ES-I3 (cell line): ENCODE measurements around the gene MAP3K4.

Source experiments
- H3K36me3 ChIP-seq: 2 replicates; pipeline ENCODE4 v1.6.1; 2013; ENCODE audit warnings: mild to moderate bottlenecking, low read length, control low read depth, moderate library complexity; ENCODE audit not compliant: insufficient read depth
- H3K4me1 ChIP-seq: 2 replicates; pipeline ENCODE4 v1.6.1; 2013; ENCODE audit warnings: mild to moderate bottlenecking, control low read depth, low read length; ENCODE audit not compliant: insufficient read depth
- H3K9ac ChIP-seq: 2 replicates; pipeline ENCODE4 v1.6.1; 2013; ENCODE audit warnings: low read depth, mild to moderate bottlenecking, low read length, moderate library complexity
- H3K9me3 ChIP-seq: 2 replicates; pipeline ENCODE4 v1.6.1; 2013; ENCODE audit warnings: mild to moderate bottlenecking, low read length, moderate library complexity; ENCODE audit not compliant: control insufficient read depth, insufficient read depth

Gene MAP3K4

DNA sequence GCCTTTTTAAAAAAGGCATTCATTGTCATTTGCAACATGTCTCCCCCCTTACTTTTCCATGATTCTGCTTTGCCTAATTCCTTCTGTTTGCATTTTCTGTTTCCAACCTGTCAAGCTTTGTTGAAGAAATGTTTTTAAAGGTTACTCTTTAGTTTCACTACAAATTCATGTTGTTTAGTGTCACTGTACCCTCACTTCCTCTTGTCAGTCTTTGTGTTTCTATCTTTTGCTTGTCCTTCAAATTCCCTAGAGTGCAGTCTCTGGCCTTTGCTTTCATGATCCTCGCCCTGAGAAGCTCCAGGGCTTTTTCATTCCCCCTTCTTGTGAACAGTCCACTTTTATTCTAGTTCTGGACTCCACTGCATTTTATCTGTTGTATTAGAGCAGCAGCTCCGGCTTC is 90.6 kb downstream of the MAP3K4 start:
- H3K9me3 ChIP-seq: no peaks in the 10 kb centered on the region
- peaks cover 20% of the 10 kb centered on the region for H3K36me3 ChIP-seq
- no peaks in the 10 kb centered on the region for H3K4me1 ChIP-seq
- H3K9ac ChIP-seq: no peak overlapping the region

DNA sequence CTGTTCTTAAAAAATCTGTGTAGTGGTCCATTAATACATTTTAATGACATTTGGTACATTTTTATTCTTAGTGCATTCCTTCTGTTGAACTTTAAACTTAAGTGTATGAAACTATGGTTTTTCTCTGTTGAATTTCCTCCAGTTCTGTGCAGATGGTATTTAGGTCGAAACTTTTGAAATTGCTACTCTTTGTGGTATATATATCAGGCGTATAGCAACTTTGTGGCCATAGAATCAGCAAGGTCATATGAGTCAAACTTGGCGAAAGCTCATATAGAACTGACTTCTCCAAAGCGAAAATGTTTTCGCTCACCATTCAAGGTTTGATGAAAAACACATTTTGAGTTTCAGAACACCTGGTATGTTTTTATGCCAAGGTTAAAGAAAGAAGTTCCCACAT is 93.7 kb downstream of the MAP3K4 start:
- Histone ChIP-seq H3K36me3 (peaks cover 20% of the 10 kb centered on the region), H3K9me3 (no peaks in the 10 kb centered on the region), H3K4me1 (no peaks in the 10 kb centered on the region), H3K9ac (no peak overlapping the region)

DNA sequence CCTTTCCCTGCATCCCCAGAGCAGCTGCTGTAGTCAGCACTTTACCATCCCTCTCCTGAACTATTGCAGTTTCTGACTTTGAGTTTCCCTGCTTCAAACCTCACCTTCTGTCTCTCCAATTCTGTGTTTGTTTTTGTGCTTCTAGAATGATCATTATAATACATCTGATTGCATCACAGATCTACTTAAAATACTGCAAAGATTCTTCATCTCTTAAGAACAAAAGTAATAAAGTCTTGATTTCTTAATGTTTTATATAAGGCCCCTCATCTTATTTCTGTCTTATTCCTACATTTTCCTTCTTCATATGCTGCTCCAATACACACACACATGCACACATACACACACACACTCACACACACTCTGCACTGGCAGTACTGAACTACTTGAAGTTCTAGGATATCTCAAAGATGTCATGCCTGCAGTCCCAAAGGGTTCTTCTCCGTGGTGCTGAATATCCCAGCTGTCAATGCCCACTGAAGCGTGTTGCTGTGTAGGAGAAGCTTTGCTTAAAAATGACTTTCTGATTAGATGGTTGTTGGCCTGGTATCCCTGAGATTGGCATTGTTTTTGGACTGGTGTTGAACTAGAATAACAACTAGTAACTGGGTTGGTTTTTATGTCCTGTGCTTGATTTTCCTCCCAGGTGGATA is 97.2 kb downstream of the MAP3K4 start:
- Histone ChIP-seq H3K36me3 (peaks cover 11% of the 10 kb centered on the region; the same call in 1 of the 2 replicates), H3K9me3 (no peaks in the 10 kb centered on the region), H3K9ac (no peak overlapping the region), H3K4me1 (no peaks in the 10 kb centered on the region)

DNA sequence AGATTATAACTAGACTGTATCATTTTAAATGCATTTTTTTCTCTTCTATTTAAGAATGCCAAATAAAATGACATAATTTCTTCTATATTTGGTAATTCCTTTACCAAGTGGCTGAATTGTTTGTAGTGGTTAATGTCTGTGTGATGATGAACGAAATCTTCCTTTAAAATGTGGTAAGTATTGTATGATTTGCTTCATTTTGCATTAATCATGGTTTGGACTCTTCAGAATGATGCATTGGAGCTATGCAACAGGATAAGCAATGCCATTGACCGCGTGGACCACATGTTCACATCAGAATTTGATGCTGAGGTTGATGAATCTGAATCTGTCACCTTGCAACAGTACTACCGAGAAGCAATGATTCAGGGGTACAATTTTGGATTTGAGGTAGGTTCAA is 99.6 kb downstream of the MAP3K4 start:
- H3K36me3 ChIP-seq: peaks cover 6% of the 10 kb centered on the region; the same call in 1 of the 2 replicates
- no peak overlapping the region for H3K9ac ChIP-seq
- no peaks in the 10 kb centered on the region for H3K9me3 ChIP-seq
- no peaks in the 10 kb centered on the region for H3K4me1 ChIP-seq

DNA sequence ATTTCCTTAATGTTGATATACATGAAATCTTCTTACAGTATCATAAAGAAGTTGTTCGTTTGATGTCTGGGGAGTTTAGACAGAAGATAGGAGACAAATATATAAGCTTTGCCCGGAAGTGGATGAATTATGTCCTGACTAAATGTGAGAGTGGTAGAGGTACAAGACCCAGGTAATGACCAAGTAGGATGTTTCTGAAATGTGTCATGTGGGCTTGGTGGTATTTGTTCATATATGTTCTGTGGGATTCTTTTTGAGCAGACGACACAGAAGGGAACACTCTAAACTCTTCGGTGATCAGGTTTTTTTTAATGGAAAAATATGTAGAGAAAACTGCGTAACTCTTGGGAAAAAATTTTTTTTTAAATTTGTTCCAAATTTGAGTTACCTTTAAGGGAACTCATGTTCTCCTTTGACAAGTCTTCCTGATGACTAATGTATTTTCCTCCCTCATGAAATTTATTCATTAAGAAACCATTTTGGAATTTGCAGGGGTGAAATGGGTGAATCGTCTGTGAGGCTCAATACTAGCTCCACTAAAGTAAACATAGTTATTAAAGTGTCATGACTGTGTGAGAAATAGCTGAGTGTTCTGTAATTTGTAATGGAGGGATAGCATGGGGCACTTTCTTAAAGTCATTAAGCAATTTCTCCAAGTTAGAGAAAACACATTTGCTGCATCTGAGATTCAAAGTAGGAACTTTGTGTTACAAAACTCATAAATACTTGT is 100.6 kb downstream of the MAP3K4 start:
- no peaks in the 10 kb centered on the region for H3K4me1 ChIP-seq
- peaks cover 2% of the 10 kb centered on the region; the same call in 1 of the 2 replicates for H3K36me3 ChIP-seq
- H3K9me3 ChIP-seq: no peaks in the 10 kb centered on the region

DNA sequence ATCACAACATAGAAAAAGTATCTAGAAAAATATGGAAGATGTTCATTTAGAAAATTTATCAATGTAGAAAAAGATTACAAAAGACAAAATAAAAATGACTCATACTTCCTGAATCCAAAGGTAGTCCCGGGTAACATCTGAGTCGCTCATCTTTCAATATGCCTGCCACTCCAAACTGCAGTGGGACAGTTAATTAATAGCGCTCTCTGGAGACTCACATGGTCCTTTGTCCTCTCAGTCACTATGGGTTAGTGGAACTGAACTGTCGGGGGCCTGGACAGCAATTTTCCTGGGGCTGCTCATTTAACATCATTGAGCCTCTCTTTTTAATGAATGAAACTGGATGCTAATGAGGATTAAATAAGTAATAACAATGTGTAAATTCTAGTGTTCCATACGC is 103.4 kb downstream of the MAP3K4 start:
- no peaks in the 10 kb centered on the region for H3K4me1 ChIP-seq
- H3K36me3 ChIP-seq: no peaks in the 10 kb centered on the region
- no peak overlapping the region for H3K9ac ChIP-seq
- no peaks in the 10 kb centered on the region for H3K9me3 ChIP-seq

More for the DNA sequence above, 100.6 kb downstream of the MAP3K4 start:
- no peak overlapping the region for H3K9ac ChIP-seq

DNA sequence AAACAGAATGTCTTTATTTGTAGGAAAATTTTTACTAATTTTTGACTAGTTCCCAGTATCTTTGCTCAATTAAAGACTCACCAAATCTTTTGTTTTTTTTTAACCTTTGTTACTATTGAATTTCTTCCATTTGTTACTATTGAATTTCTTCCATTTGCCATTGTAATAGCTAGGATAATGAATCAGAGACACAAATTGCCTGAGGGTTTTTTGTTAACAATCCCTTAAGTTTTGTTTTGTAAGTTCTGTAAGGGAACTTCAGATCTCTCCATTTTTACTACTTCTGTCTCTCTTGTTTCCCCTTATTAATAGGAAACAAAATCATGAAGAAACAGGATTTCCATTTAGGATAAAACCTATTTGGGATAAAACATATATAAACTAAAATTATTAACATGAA is 104.3 kb downstream of the MAP3K4 start:
- H3K9me3 ChIP-seq: no peaks in the 10 kb centered on the region
- H3K9ac ChIP-seq: no peak overlapping the region
- H3K36me3 ChIP-seq: no peaks in the 10 kb centered on the region

DNA sequence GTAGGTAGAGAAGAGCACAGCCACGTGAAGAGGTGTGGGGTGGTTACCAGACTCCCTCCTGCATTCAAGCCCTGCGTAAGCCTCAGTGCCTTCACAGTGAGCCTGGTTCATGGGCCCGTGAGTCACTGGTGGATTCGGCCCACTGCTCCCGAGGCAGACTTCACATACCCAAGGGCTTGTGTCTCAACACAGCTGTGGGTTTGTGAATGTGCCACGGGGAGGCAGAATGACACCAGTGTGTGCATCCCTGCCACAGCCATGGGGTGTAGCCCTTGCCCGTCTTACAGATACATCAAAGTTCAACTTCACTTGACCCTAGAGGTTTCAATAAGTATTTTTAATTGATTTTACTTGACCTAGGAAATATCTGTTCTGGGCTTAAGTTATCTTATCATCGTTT is 108.5 kb downstream of the MAP3K4 start:
- Histone ChIP-seq H3K4me1 (no peaks in the 10 kb centered on the region), H3K36me3 (peaks cover 9% of the 10 kb centered on the region), H3K9ac (no peak overlapping the region), H3K9me3 (no peaks in the 10 kb centered on the region)

More for the DNA sequence above, 104.3 kb downstream of the MAP3K4 start:
- H3K4me1 ChIP-seq: no peaks in the 10 kb centered on the region

DNA sequence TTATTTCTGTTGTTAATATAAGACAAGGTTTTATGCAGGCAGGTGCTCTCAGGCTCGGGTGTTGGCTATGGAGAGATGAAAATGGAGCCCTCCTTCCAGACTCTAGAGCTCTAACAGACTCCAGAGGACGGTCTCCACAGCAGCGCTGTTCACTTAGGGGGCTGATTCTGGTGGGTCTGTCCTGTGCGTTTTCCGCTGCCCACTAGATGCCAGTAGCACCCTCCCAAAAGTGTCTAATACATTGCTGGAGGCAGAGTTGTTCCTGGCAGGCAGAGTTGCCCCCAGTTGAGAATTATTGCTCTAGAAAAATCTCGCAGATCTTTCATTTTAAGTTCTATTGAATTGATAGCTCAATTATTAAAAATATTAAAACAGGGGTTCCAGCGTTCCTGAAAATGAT is 109.9 kb downstream of the MAP3K4 start:
- Histone ChIP-seq H3K9me3 (no peaks in the 10 kb centered on the region), H3K36me3 (peaks cover 13% of the 10 kb centered on the region)

DNA sequence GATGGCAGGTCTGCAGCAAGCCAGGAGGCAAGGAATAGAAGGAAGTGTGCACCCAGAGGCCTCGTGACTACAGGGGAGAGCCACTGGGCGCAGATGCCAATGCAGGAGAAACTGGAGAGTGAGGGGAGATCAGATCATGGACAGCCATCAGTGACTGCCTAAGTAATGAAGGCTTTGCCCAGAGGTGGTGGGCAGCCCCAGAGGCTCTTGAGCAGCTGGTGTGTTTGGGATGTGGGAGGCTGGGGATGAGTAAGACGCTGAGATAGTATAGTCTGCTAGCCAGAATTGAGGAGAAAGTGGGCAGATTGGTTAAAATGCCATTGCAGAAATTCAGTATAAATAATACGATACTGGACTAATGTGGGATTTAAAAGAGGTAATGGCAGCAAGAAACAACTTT is 111.9 kb downstream of the MAP3K4 start:
- H3K9ac ChIP-seq: no peak overlapping the region
- H3K9me3 ChIP-seq: no peaks in the 10 kb centered on the region
- H3K4me1 ChIP-seq: no peaks in the 10 kb centered on the region
- peaks cover 18% of the 10 kb centered on the region for H3K36me3 ChIP-seq

More for the DNA sequence above, 109.9 kb downstream of the MAP3K4 start:
- Histone ChIP-seq H3K4me1 (no peaks in the 10 kb centered on the region), H3K9ac (no peak overlapping the region)

DNA sequence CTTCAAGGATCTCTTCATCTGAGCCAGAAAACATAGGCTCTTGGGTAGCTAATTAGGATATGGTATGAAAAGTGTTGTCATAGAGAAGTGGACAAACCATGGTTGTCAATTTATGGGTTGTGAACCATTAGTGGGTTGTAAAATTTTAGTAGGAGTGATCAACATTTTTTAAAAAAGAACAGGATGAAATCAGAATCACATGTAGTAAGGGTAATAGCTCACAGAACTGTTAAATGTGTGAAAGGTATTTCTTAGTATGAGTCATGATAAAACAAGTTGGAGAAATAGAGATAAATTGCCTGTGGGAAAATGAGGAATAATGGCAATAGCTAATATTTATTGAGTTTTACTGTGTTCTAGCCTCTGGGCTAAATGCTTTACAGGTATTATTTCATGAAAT is 113.4 kb downstream of the MAP3K4 start:
- Histone ChIP-seq H3K4me1 (no peaks in the 10 kb centered on the region), H3K36me3 (peaks cover 32% of the 10 kb centered on the region), H3K9ac (no peak overlapping the region), H3K9me3 (no peaks in the 10 kb centered on the region)

DNA sequence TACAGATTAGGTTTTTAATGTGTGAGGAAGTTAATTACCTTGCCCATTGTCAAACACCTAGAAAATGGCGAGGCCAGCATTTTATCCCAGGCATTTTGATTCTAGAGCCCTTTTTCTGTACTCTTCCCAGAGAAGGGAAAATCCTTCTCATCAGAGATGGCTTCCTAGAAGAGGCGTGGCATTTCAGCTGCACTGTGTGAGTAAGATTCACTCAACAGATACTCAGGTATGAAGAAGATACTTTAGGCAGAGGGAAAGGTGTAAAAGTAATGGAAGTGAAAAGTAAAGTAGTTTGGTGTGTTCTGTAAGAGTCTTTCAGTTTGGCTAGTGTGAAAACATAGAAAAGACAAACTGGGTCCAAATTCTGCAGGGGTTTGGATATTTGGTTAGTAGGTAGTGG is 113.8 kb downstream of the MAP3K4 start:
- Histone ChIP-seq H3K36me3 (peaks cover 35% of the 10 kb centered on the region), H3K9me3 (no peaks in the 10 kb centered on the region), H3K4me1 (no peaks in the 10 kb centered on the region), H3K9ac (no peak overlapping the region)

DNA sequence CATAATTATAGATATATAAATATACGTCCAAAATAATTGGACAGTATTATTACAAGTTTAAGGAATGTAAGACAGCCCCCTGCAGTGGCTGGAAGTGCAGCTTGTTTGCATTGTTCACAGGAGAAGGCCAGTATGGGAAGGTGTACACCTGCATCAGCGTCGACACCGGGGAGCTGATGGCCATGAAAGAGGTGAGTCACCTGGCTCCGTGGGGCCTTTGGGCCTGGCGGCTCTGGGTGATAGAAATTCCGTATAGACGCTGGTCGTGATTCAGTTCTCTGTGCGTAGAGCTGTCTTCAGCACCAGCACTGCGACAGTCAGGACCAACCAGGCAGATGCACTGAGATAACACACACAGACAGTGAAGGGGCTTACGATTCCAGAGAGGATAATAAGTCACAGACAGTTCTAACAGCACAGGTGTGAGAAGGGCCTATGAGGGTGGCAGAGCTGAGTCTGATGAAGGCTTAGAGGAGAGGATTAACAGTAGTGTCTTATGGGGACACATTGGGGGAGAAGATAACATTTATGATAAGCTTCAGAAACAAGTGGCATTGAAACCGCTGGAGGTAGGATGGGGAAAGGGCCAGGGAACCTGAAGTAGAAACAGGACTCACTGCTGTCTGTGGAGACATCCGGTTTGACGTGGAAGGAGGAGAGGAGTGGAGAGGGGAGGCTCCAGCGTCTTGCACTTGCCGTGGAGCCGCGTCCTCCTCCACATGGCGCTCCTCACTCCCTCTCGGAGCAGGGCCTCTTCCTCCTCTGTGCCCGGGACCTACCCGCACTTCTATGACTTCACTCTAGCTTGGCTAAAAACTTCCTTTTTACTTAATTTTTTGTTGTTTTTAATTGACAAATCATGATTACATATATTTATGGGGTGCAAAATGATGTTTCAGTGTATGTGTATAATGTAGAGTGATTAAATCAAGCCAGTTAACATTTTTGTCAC is 116.5 kb downstream of the MAP3K4 start:
- Histone ChIP-seq H3K9me3 (no peaks in the 10 kb centered on the region), H3K4me1 (no peaks in the 10 kb centered on the region), H3K36me3 (peaks cover 38% of the 10 kb centered on the region), H3K9ac (no peak overlapping the region)

DNA sequence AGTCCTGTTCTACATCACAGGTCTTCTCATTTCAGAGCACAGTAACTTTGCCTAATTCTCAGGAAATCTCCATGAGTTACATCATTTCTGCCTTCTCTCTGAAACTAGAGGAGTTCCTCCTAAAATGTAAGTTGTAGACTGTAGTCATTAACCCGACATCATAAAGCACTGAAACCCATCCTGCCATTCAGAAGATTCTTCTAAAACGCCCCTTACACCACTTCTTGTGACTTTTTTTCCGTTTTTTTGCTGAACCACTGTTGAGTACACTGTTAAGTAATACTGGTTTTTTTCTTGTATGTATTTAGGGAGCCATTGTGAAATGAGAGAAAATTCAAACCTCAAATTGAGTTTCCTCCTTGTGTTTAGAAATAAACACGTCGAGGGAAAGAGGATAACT is 117.3 kb downstream of the MAP3K4 start:
- no peak overlapping the region for H3K9ac ChIP-seq
- H3K4me1 ChIP-seq: no peaks in the 10 kb centered on the region
- H3K36me3 ChIP-seq: peaks cover 37% of the 10 kb centered on the region
- no peaks in the 10 kb centered on the region for H3K9me3 ChIP-seq
